Measurements from ENCODE around the gene LNX1. TPM values are rescaled to one million over a fixed set of nuclear protein-coding genes. Genes with fewer than 3 reads are reported as not detected.

The LNX1 gene
- total and polyA plus RNA-seq, 2 of the 8 experiments (the other 6 are each of a cell fraction or from before 2014, with no cell fraction given) = 2.7 to 3.8 TPM

GRCh38 chr4:53490161-53490956, 100.9 kb downstream of the LNX1 start:
- FAIRE-seq = peak; percentile 13
- CTCF ChIA-PET (ENCODE audit: partially characterized antibody) = interaction anchor here (0.6 to 7.5 kb wide), 21 partner anchors 9 to 744 kb away, joined by 3 to 54 read pairs (median 4); no protein-coding TSS in a partner anchor

More at GRCh38 chr4:53490161-53490956, 100.9 kb downstream of the LNX1 start:
- no peak overlapping the region for H3K9ac ChIP-seq (replicated peaks in 1 of 4; ENCODE audit: extremely low read depth in 1 of 4, low read depth in 3 of 4, low read length in 3 of 4)
- H4K91ac ChIP-seq (replicated peaks; ENCODE audit: insufficient read length, low read length) = no peak overlapping the region
- POLR2A ChIA-PET (ENCODE audit: partially characterized antibody) = no interaction called here
- H4K8ac ChIP-seq (ENCODE audit: extremely low read depth, insufficient read depth, low read length) = no peak overlapping the region
- H3K4ac ChIP-seq (replicated peaks; ENCODE audit: insufficient read length, low read depth, low read length) = no peak overlapping the region
- H3K9me3 ChIP-seq (ENCODE audit: insufficient read depth in 2 of 2, low read depth in 1 of 2, low read length in 1 of 2) = no peaks in the 10 kb centered on the region
- H3K27me3 ChIP-seq (replicated peaks in 1 of 4; ENCODE audit: control insufficient read depth in 3 of 4, extremely low read depth in 1 of 4, insufficient read depth in 3 of 4, low read length in 3 of 4) = no peaks in the 10 kb centered on the region
- no peak overlapping the region for H3K4me3 ChIP-seq (ENCODE audit: extremely low read depth in 1 of 4, insufficient read depth in 2 of 4, low read depth in 3 of 4, low read length in 4 of 4)
- H3K23ac ChIP-seq (ENCODE audit: insufficient read length) = no peak overlapping the region
- TF ChIP-seq EZH2 (IDR thresholded peaks at IDR 0.05; ENCODE audit: low read depth, low read length, severe bottlenecking) = no peak
- TF ChIP-seq SP1 (IDR thresholded peaks at IDR 0.05; ENCODE audit: low read depth, low read length) = no peak
- no peak for TF ChIP-seq EP300 (IDR thresholded peaks at IDR 0.05; ENCODE audit: borderline replicate concordance in 1 of 2, low read depth in 2 of 2, low read length in 2 of 2)
- TF ChIP-seq TAF1 (IDR thresholded peaks at IDR 0.05; ENCODE audit: low read depth, low read length) = no peak
- TF ChIP-seq POLR2AphosphoS5 (IDR thresholded peaks at IDR 0.05; ENCODE audit: low read depth, low read length) = no peak
- no peak overlapping the region; the same call in 1 of the 2 replicates for H2AFZ ChIP-seq (ENCODE audit: low read length)
- 69% methylated on average over 6 of the region's 6 CpGs; no CpG with 5 or more reads in 1 of the 2 experiments for WGBS, 2 experiments (ENCODE audit: extremely low coverage in 1 of 2, insufficient coverage in 1 of 2, insufficient read length in 1 of 2, insufficient replicate concordance in 2 of 2, low coverage in 1 of 2, low lambda C conversion rate in 2 of 2, missing lambda C conversion rate in 1 of 2)
- H3K4me2 ChIP-seq (ENCODE audit: insufficient read depth in 1 of 2, low read depth in 2 of 2, low read length in 2 of 2) = no peak overlapping the region
- no peak overlapping the region for H2BK12ac ChIP-seq (ENCODE audit: low read depth, low read length)
- H2BK120ac ChIP-seq (replicated peaks; ENCODE audit: low read depth, low read length) = no peak overlapping the region
- H3K14ac ChIP-seq (ENCODE audit: insufficient read length) = no peak overlapping the region
- no peak overlapping the region for H3K56ac ChIP-seq (replicated peaks; ENCODE audit: insufficient read length, low read depth, low read length)
- no peak overlapping the region for H3K18ac ChIP-seq (ENCODE audit: extremely low read depth, low read length)
- no peaks in the 10 kb centered on the region for H3K23me2 ChIP-seq (ENCODE audit: low read depth, low read length)
- no peak overlapping the region for H3K27ac ChIP-seq (ENCODE audit: low read depth, low read length)
- peaks cover 0 to 3% (median 0%) of the 10 kb centered on the region in 4 experiments; a peak in 3 of 7 replicates for H3K4me1 ChIP-seq (replicated peaks in 1 of 4; ENCODE audit: control insufficient read depth in 3 of 4, insufficient read depth in 4 of 4, low read length in 3 of 4)
- H4K5ac ChIP-seq (ENCODE audit: insufficient read length, low read depth, low read length) = peak overlapping the region; percentile 41
- H2BK20ac ChIP-seq (ENCODE audit: low read length) = no peak overlapping the region
- H2BK5ac ChIP-seq (ENCODE audit: low read depth, low read length) = no peak overlapping the region
- no peaks in the 10 kb centered on the region for H3K79me2 ChIP-seq (ENCODE audit: control insufficient read depth in 1 of 2, insufficient read depth in 2 of 2, low read length in 2 of 2)
- no peaks in the 10 kb centered on the region for H3K79me1 ChIP-seq (ENCODE audit: low read depth, low read length)
- H3K36me3 ChIP-seq (ENCODE audit: control insufficient read depth in 2 of 4, insufficient read depth in 4 of 4, low read length in 3 of 4) = no peaks in the 10 kb centered on the region
- no peak for DNase-seq (ENCODE audit: low read depth in 1 of 2, low spot score in 2 of 2)
- H2BK15ac ChIP-seq (ENCODE audit: low read length) = no peak overlapping the region
- H4K20me1 ChIP-seq (replicated peaks in 1 of 2; ENCODE audit: control insufficient read depth in 1 of 2, insufficient read depth in 2 of 2, low read length in 2 of 2) = no peaks in the 10 kb centered on the region
- H2AK5ac ChIP-seq (ENCODE audit: low read depth, low read length) = no peak overlapping the region

All from H1 (cell line).